GM21447 (cell line): ENCODE measurements around the gene DOK3.

Experiments
- ATAC-seq: cut with Tn5 transposase; IDR thresholded peaks from one replicate; pipeline ENCODE4 v1.9.1; 2021; ENCODE audit not compliant: unreplicated experiment

Gene DOK3

GRCh38 chr5:177509381-177509951 lies at the start of gene DOK3:
DOK3 (minus strand) TSS chr5:177509826; CDS start chr5:177509540, 286 bp downstream.
- ATAC-seq = peak; percentile 32

GRCh38 chr5:177557796-177558195 lies 48.2 kb upstream of the DOK3 start:
- ATAC-seq = no peak

- no peak for ATAC-seq
Observed at GRCh38 chr5:177557041-177557647, 47.5 kb upstream of the DOK3 start.

GRCh38 chr5:177555665-177556064 lies 46.0 kb upstream of the DOK3 start:
- ATAC-seq = no peak

GRCh38 chr5:177555228-177555627 lies 45.6 kb upstream of the DOK3 start:
- no peak for ATAC-seq

- ATAC-seq = peak; percentile 92
Observed at GRCh38 chr5:177554474-177555111, 45.0 kb upstream of the DOK3 start, which contains the start of gene FAM193B. FAM193B (minus strand) TSS chr5:177554563; CDS start chr5:177554458, 105 bp downstream.

GRCh38 chr5:177553671-177554429 lies 44.2 kb upstream of the DOK3 start:
- peak; percentile 36 for ATAC-seq

GRCh38 chr5:177552839-177553455 lies 43.3 kb upstream of the DOK3 start:
- no peak for ATAC-seq

- no peak for ATAC-seq
Observed at GRCh38 chr5:177550122-177550521, 40.5 kb upstream of the DOK3 start.

- no peak for ATAC-seq
Observed at GRCh38 chr5:177548495-177548894, 38.9 kb upstream of the DOK3 start.

GRCh38 chr5:177547736-177548135 lies 38.1 kb upstream of the DOK3 start:
- ATAC-seq = no peak

- no peak for ATAC-seq
Observed at GRCh38 chr5:177546258-177546741, 36.7 kb upstream of the DOK3 start.

GRCh38 chr5:177545487-177546257 lies 36.0 kb upstream of the DOK3 start:
- ATAC-seq = no peak

GRCh38 chr5:177542816-177543465 lies 33.3 kb upstream of the DOK3 start:
- no peak for ATAC-seq

- ATAC-seq = no peak
Observed at GRCh38 chr5:177540438-177540837, 30.8 kb upstream of the DOK3 start.

GRCh38 chr5:177539411-177539810 lies 29.8 kb upstream of the DOK3 start:
- ATAC-seq = no peak

GRCh38 chr5:177538876-177539275 lies 29.2 kb upstream of the DOK3 start:
- ATAC-seq = no peak

- ATAC-seq = no peak
Observed at GRCh38 chr5:177537389-177538361, 28.0 kb upstream of the DOK3 start.

- no peak for ATAC-seq
Observed at GRCh38 chr5:177536386-177536785, 26.8 kb upstream of the DOK3 start.
